ENCODE data around the gene GRAP.

- TF ChIP-seq CTCF (tag by site-specific recombination; IDR thresholded peaks at IDR 0.05) (no peak), SALL2 (tag by site-specific recombination; IDR thresholded peaks at IDR 0.05; ENCODE audit: borderline replicate concordance) (no peak), KLF16 (tag by site-specific recombination; IDR thresholded peaks at IDR 0.05) (no peak), ZNF830 (tag by site-specific recombination; IDR thresholded peaks at IDR 0.05; ENCODE audit: low read depth) (no peak), OSR2 (tag by site-specific recombination; IDR thresholded peaks at IDR 0.05) (no peak), ZNF707 (tag by site-specific recombination; IDR thresholded peaks at IDR 0.05) (no peak), ELK4 (IDR thresholded peaks at IDR 0.05; ENCODE audit: borderline replicate concordance, low read depth, low read length) (no peak)
These were observed 58.8 kb downstream of the GRAP start for GRCh38 chr17:18987862-18988545.

Measured in HEK293 (cell line).